GM18519 (cell line): ENCODE measurements around the gene FXYD4.
"Not testable (repeated sequence)": the region's sequence is repeated elsewhere in the genome, so short reads cannot be mapped to it uniquely, and the experiment has no call there.

Source experiments
- ATAC-seq: cut with Tn5 transposase; IDR thresholded peaks from one replicate; pipeline ENCODE4 v1.9.1; 2021; ENCODE audit warnings: mild to moderate bottlenecking, moderate library complexity; ENCODE audit not compliant: unreplicated experiment, low FRiP score

Gene FXYD4

DNA sequence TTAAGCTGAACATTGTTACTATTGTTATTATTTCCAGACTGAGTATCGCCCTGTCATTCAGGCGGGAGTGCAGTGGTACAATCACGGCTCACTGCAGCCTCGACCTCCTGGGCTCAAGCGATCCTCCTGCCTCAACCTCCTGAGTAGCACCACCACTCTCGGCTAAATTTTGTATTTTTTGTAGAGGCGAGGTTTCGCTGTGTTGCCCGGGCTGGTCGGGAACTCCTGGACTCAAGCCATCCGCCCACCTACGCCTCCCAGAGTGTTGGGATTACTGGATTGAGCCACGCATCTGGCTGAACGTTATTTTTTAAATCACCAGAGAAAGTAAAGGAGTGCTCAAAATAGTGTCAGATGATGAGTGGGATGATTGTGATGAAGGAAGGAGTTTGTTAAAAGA, 38.9 kb downstream of the FXYD4 start:
- ATAC-seq = no peak

DNA sequence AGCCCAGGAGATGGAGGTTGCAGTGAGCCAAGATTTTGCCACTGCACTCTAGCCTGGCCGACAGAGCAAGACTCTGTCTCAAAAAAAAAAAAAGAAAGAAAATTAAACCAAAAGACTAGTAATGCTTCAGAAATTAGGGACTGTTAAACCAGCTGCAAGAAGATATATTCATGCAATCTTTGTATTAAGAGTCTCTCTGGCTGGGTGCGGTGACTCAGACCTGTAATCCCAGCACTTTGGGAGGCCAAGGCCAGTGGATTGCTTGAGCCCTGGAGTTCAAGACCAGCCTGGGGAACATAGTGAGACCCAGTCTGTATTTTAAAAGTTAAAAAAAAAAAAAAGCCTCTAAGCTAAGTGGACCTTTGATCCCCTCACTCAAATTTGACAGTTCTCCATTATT, 40.1 kb downstream of the FXYD4 start:
- no peak for ATAC-seq

DNA sequence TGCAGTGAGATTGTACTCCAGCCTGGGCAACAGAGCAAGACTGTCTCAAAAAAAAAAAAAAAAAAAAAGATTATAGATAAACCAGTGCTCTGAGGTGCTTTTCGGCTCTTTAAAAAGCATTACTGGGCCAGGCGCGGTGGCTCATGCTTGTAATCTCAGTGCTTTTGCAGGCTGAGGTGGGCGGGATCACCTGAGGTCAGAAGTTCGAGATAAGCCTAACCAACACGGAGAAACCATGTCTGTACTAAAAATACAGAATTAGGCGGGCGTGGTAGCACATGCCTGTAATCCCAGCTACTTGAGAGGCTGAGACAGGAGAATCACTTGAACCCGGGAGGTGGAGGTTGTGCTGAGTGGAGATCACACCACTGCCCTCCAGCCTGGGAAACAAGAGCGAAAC, 44.1 kb downstream of the FXYD4 start:
- ATAC-seq = no peak

DNA sequence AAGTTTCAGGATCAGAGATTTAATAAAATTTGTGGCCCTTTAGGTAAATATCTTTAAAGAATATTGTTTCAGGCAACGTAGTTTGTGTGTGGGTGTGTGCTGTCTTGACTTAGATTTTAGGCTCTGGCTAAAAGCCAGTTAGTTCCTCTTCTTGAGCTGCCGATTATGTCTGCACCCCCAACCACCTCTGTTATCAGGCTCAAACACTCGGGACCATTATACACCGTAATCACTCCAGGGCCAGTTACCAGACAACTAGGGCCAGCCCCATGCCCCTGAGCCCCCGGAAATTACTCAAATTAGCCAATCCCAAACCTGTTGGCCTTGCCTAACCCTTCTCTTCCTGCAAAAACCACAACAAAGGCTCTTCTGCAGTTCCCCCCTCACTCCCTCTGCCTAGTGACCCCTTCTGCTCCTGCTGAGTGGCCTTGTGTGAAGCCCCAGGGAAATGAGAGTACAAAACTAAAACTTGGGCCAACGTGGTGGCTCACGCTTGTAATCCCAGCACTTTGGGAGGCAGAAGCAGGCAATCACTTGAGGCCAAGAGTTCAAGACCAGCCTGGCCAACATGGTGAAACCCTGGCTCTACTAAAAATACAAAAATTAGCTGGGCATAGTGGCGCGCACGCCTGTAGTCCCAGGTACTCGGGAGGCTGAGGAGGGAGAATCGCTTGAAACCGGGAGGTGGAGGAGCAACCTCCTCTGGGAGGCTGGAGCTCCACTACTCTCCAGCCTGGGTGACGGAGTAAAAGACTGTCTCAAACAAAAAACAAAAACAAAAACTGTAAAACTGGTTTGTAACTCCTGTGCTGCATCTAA, 46.7 kb downstream of the FXYD4 start:
- ATAC-seq = peak; percentile 27

DNA sequence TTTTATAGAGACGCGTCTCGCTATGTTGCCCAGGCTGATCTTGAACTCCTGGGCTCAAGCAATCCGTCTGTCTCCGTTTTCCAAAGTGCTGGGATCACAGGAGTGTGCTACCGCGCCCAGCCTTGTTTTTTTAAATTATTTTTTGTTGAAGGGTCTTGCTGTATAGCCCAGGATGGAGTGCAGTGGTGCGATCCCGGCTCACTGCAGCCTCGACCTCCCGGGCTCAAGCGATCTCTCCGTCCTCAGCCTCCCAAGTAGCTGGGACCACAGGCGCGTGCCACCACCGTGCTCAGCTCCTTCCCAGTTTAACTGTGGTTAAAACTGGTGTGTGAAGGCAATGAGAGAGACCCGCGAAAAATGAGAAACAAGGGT, 48.5 kb downstream of the FXYD4 start:
- no peak for ATAC-seq

DNA sequence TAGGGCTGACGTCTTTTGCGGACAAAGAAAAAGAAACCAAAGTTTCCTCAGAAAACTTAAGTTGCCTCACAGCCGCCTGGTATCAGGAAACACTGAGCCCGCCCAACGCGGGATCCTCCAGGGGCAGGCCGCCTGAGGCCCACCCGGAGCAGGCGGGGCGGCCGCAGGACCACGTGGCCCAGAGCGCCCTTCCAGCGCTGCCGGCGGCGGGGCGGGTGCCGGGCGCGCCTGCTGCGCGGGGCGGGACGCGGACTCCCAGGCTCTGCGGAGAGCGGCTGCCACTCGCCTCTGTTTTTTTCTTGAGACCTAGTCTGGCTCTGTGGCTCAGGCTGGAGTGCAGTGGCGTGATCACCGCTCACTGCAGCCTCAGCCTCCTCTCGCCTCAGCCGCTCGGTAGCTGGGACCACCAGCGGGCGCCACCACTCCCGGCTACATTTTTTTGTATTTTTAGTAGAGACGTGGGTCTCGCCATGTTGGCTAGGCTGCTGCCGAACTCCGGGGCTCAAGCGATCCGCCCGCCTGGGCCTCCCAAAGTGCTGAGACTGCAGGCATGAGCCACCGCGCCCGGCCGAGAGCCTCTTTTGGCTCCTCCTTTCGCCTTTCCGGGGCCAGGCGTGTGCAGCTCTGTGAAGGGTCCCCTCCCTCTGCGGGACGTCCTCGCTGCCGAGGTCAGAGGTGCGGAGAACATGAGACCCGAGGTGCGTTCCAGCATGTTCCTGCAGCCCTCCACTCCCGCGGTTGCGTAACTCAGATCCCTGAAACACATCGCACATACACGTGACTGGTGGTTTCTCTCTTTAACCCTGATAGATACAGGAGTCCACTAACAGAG, 49.1 kb downstream of the FXYD4 start:
- peak; percentile 74 for ATAC-seq

DNA sequence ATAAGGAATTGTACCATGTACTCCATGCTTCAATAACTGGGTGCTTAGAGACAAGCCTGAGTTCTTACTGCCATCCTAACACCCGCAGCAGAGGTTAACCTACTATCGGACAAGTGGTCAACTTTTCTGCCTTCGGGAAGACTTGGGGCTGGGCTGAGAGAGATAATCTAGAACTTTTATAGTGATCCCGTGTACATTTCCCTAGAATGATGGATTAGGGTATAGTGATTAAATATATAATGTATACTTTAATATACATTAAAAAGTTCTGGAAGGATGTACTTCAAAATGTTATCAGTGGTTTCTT, 49.7 kb downstream of the FXYD4 start:
- ATAC-seq = no peak

DNA sequence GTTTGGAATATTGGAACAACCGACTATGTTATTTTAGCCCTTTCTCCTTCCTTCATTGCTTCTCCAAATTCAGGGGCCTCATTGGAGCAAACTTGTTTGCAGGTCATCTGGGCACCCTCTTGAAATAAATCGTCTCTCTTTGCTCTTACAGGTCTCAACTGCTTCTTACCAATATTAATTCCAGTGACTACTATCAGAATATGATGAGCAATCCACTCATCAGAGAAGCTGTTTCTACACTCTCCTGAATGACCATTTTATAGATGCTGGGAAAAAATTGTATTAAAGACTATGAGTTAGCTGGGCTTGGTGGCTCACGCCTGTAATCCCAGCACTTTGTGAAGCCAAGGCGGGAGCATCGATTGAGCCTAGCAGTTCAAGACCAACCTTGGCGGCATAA, 50.1 kb downstream of the FXYD4 start:
- ATAC-seq = no peak

DNA sequence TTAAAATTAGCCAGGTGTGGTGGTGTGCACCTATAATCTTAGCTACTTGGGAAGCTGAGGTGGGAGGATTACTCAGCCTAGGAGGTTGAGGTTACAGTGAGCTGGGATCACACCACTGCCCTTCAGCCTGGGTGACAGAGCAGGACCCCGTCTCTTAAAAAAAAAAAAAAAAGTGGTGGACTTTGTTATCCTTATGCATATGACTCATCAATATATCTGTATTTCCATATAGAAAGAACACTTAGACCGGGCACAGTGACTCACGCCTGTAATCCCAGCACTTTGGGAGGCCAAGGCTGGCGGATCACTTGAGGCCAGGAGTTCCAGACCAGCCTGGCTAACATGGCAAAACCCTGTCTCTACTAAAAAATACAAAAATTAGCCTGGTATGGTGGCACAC, 50.5 kb downstream of the FXYD4 start:
- not testable (repeated sequence) for ATAC-seq

DNA sequence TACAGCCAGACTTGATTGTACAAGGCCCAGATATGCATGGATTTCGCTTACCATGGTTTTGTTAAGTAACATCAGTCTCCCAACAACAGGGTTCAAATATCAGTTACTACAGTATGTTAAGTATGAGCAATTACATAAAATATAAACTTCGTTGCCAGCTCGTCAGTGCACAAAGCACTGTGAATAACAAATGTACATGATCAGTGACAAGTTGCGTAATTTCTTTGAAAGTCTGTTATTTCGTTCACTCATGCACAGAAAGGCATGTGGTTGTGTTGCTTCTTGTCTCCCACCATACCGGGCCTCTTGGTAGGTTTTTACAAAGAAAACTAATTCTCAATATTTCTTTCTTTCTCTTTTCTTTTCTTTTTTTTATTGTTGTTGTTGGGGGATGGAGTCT, 53.0 kb downstream of the FXYD4 start:
- no peak for ATAC-seq
